Measurements from ENCODE around the gene DUS4L. TPM values are rescaled to one million over a fixed set of nuclear protein-coding genes. Genes with fewer than 3 reads are reported as not detected.

DUS4L gene
- total and polyA plus RNA-seq, 8 donors: 1.5 to 5.0 (median 2.6) TPM

GRCh38 chr7:107564553-107565298, 955 bp downstream of the DUS4L start:
- DNase-seq (no peak), ATAC-seq (no peak), FAIRE-seq (no peak)
- H3K4me3 ChIP-seq: peak overlapping the region; percentile 76 to 98 (median 88)
- intact Hi-C loops (cut with DNase I): no loop called here
- peak overlapping the region in 3 of 4 donors; percentile 88 to 98 (median 96) for H3K27ac ChIP-seq
- no peaks in the 10 kb centered on the region for H3K36me3 ChIP-seq
- WGBS, 2 donors: 31 to 32% methylated on average over 9 of the region's 9 CpGs
- TF ChIP-seq, protein P1, sequence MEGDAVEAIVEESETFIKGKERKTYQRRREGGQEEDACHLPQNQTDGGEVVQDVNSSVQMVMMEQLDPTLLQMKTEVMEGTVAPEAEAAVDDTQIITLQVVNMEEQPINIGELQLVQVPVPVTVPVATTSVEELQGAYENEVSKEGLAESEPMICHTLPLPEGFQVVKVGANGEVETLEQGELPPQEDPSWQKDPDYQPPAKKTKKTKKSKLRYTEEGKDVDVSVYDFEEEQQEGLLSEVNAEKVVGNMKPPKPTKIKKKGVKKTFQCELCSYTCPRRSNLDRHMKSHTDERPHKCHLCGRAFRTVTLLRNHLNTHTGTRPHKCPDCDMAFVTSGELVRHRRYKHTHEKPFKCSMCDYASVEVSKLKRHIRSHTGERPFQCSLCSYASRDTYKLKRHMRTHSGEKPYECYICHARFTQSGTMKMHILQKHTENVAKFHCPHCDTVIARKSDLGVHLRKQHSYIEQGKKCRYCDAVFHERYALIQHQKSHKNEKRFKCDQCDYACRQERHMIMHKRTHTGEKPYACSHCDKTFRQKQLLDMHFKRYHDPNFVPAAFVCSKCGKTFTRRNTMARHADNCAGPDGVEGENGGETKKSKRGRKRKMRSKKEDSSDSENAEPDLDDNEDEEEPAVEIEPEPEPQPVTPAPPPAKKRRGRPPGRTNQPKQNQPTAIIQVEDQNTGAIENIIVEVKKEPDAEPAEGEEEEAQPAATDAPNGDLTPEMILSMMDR (IDR thresholded peaks at IDR 0.05): no peak
- no peaks in the 10 kb centered on the region for H3K9me3 ChIP-seq
- peaks cover 6 to 32% (median 20%) of the 10 kb centered on the region in 3 donors for H3K4me1 ChIP-seq
- H3K27me3 ChIP-seq: no peaks in the 10 kb centered on the region

DNA sequence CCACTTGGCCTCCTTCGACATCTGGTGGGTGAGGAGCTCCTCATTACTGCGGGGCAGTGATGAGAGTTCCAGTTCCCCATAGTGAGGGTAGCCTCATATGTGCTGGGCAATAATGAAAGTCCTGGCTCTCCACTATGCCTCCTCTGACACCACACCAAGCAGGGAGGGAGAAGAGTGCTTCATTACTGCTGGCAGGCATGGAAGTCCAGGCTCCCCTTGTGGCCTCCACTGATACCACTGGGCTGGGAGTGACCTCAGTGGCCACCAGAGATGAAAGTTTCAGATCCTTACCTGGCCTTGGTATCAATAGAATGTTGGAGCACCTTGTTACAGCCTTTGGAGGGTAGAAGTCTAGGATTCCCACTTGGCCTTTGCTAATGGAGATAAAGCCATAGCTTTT, 6.5 kb downstream of the DUS4L start:
- peaks cover 0 to under 1% (median 0%) of the 10 kb centered on the region in 3 donors for H3K4me1 ChIP-seq
- no peak for DNase-seq
- FAIRE-seq: no peak
- no peak for ATAC-seq
- no peaks in the 10 kb centered on the region for H3K36me3 ChIP-seq
- intact Hi-C loops (cut with DNase I): no loop called here
- H3K9me3 ChIP-seq: no peaks in the 10 kb centered on the region
- no peak overlapping the region for H3K4me3 ChIP-seq
- TF ChIP-seq, protein P1 (IDR thresholded peaks at IDR 0.05): no peak
- 95 to 100% methylated on average over 2 of the region's 2 CpGs for WGBS, 2 donors
- H3K27me3 ChIP-seq: no peaks in the 10 kb centered on the region
- no peak overlapping the region for H3K27ac ChIP-seq

DNA sequence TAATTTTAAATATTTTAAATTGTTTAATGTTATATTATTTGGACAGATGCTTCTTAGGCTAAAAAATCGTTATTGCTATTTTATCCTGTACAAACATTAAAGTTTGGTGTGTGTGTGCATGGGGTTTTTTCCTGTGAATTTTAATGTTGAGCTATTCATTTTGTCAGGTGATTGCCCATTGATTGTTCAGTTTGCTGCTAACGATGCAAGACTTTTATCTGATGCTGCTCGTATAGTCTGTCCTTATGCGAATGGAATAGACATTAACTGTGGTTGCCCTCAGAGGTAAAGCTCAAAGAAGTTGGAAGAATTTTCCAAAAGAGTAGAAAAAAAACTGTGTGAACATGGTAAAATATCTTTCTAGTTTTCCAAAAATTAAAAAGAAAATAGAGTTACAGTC, 9.8 kb downstream of the DUS4L start:
- Histone ChIP-seq H3K27ac (no peak overlapping the region), H3K4me1 (no peaks in the 10 kb centered on the region), H3K9me3 (no peaks in the 10 kb centered on the region), H3K4me3 (no peak overlapping the region), H3K27me3 (no peaks in the 10 kb centered on the region), H3K36me3 (no peaks in the 10 kb centered on the region)
- ATAC-seq: no peak
- WGBS, 2 donors: 76 to 84% methylated on average over 4 of the region's 4 CpGs
- TF ChIP-seq, protein P1 (IDR thresholded peaks at IDR 0.05): no peak
- no peak for DNase-seq
- FAIRE-seq: no peak
- intact Hi-C loops (cut with DNase I): no loop called here

GRCh38 chr7:107579554-107579884, 15.7 kb downstream of the DUS4L start:
- Histone ChIP-seq H3K4me1 (peaks cover 0 to 19% (median 9%) of the 10 kb centered on the region in 3 donors), H3K27me3 (no peaks in the 10 kb centered on the region), H3K27ac (peak overlapping the region; percentile 84 to 93 (median 89)), H3K4me3 (peak overlapping the region; percentile 66 to 86 (median 70)), H3K36me3 (no peaks in the 10 kb centered on the region), H3K9me3 (no peaks in the 10 kb centered on the region)
- ATAC-seq (peak in 3 of 4 donors; percentile 5 to 41 (median 35)), FAIRE-seq (no peak), DNase-seq (no peak)
- intact Hi-C loops (cut with DNase I): no loop called here
- TF ChIP-seq, protein P1 (IDR thresholded peaks at IDR 0.05): no peak
- WGBS, 2 donors: 1 to 2% methylated on average over 9 of the region's 9 CpGs
